Measurements from ENCODE around the gene CNGA3.
"Not testable (repeated sequence)": the region's sequence is repeated elsewhere in the genome, so short reads cannot be mapped to it uniquely, and the experiment has no call there.

Gene CNGA3

DNA sequence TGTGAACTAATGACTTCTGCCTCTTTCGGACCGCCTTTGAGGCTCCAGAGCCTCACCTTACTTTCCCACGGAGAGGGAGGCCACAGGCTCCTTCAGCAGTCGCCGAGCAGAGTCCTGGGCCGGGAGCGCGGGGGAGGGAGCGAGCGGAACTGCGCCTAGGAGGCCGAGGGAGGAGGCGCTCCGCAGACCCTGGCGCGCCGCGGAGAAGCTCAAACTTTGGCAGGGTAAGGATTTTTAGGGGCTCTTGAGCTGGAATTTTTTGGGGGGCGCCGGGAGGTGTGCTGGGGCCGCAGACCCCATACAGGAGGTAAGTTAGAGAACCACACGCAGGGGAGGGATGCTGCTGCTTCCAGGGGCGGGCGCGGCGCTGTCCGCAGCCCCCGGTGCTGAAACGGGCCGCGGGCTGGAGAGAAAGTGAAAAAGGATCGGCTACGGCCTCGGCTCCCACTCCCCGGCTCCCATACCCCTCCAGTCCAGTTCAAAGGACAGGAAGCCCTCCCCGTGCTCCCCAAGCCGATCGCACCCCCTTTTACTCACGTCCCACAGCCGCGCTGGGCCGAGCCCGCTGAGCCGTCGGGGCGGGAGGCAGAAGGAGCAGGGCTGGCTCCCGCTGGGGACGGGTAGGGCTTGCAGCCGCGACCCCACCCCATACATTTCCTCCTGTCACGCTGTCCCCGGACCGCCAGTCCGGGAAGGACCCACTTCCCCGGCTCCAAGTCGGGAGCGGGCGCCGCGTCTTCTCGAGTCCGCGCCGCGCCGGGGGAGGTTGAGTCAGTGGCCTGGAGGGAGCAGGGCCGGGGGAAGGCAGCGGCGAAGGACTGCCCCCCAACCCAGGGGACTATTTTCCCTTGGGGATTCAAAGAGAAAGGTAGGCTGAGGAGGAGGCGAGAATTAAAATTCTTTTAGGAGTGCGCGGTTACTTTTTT is at the start of gene CNGA3:
CNGA3 (plus strand) TSS at position 146 of the 926 bp plus-strand sequence. CDS start 23,520 bp downstream, outside the sequence.
- in situ Hi-C loops (cut with MboI; ENCODE audit: low sequenced_read_pairs), result no loop called here

- in situ Hi-C loops (cut with MboI; ENCODE audit: low sequenced_read_pairs), result no loop called here
These were observed 48.2 kb upstream of the CNGA3 start for GRCh38 chr2:98297817-98298682.

GRCh38 chr2:98298683-98299164 is 47.5 kb upstream of the CNGA3 start:
- in situ Hi-C loops (cut with MboI; ENCODE audit: low sequenced_read_pairs), result no loop called here

- in situ Hi-C loops (cut with MboI; ENCODE audit: low sequenced_read_pairs), result no loop called here
These were observed 46.9 kb upstream of the CNGA3 start for GRCh38 chr2:98299211-98299905.

- in situ Hi-C loops (cut with MboI; ENCODE audit: low sequenced_read_pairs), result no loop called here
These were observed 45.9 kb upstream of the CNGA3 start for GRCh38 chr2:98300141-98300874.

GRCh38 chr2:98301469-98301868 is 44.8 kb upstream of the CNGA3 start:
- in situ Hi-C loops (cut with MboI; ENCODE audit: low sequenced_read_pairs), result no loop called here

DNA sequence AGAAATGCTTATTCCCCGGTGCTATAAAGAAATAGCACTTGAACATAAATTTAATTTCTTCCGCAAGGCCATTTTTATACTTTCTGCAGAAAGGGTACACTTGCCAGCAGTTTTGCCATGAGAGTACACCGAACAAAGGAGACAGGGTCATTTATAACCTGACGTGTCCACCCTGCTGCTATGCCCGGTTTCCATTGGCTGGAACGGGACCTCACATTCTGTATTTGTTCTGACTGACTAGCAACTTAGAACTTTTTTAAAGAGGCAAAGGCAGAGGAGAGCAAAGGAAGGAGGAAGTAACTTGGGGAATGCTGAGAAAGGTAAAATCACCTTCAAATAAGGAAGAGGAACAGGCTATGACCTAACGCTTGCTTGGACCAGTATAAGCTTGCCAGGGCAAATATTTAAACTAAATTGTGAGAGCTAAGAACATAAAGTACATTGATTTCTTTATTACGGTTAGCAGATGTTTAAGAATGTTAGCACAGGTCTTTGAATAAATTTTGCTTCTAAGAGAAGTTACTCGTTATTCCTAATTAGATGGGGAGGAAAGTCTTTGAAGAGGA is 39.0 kb upstream of the CNGA3 start:
- in situ Hi-C loops (cut with MboI; ENCODE audit: low sequenced_read_pairs), result not testable (repeated sequence)

- in situ Hi-C loops (cut with MboI; ENCODE audit: low sequenced_read_pairs), result no loop called here
These were observed 38.2 kb upstream of the CNGA3 start for GRCh38 chr2:98308068-98308467.

DNA sequence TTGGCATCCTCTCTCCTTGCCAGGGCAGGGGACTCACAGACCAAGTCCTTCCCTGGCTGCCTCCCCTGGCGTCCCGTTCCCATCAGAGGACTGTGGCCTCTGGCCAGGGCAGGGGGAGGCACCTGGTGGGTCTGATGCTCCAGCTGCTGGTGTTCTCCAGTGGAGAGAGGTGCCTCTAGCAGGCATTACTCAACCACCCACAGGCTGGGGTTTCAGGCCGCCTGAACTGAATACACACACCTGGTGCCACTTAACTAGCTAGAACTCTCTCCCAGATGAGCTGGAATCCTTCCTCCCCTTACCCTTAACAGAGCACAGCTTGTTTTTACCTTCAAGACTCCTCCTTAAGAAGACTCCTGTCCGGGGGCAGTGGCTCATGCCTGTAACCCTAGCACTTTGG is 37.7 kb upstream of the CNGA3 start:
- in situ Hi-C loops (cut with MboI; ENCODE audit: low sequenced_read_pairs), result no loop called here

- in situ Hi-C loops (cut with MboI; ENCODE audit: low sequenced_read_pairs), result no loop called here
These were observed 36.7 kb upstream of the CNGA3 start for GRCh38 chr2:98309580-98309979.

DNA sequence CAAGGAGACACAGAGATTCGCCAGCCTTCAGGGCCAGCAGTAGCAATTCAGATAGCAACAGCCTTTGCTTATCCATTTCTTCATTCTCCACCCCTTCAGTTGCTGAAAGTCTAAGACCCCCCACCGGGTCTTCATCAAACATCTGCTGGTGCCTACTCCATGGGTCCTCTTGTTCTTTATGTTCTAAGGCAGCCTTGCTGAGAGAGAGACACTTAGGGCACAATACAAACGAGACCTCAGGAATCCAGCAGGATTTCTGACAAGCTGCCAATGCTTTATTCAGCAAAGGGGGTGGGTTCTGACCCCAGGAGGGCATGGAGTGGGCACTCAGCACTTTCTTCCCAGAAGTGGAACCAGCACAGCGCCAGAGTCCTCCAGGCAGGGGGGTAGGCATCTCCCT is 36.2 kb upstream of the CNGA3 start:
- in situ Hi-C loops (cut with MboI; ENCODE audit: low sequenced_read_pairs), result no loop called here

DNA sequence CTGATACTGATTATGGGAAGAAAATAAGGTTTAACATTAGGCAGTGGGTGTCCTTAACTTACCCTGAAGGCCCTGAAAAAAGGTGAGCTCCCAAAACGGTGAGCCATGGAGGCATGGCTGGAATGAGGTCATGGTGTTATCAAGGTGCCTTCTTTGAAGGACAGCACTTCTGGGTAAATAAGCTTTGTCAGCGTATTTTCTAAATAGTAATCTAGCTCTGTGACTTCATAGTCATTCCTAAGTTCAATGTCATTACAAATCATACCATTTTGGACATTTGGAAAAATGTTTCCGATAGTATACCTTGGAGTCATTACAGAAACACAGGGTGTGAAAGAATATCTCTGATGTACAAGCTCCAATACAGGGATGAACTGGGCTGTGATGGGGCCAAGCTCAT is 35.2 kb upstream of the CNGA3 start:
- in situ Hi-C loops (cut with MboI; ENCODE audit: low sequenced_read_pairs), result no loop called here

DNA sequence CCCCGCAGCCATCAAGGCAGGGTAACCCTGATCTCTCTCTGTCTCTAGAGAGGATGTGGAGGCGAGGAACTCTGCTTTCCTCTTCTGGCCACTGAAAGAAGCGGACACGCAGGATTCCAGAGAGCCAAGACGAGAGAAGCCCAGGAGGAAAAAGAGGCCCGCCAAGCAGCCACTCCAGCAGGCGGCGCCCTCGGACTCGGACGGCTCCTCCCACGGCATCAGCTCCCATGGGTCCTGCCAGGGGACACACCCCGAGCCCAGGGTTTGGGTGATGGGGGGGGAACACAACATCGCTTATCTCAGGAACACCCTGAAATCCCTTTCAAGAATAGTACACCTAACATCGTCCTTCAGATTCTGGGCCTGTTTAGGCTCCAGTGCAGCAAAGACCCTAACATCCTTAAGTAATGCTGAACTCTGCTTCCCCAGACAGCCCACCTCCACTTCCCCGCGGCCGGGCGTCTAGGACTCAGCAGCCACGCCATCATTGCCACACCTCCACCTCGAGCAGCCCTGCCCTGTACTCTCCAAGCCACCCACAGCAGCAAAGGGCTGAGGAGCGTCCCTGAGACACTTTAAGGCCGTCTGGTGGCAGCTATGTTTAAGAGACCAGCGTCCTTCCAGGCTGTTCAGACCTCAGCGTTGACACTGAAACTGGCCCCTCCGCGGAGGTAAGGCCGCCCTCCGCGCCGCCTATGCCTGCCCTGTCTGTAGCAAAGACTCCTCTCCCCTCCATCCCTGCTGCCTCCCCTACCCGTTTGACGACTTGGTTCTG is 34.3 kb upstream of the CNGA3 start:
- in situ Hi-C loops (cut with MboI; ENCODE audit: low sequenced_read_pairs), result no loop called here

DNA sequence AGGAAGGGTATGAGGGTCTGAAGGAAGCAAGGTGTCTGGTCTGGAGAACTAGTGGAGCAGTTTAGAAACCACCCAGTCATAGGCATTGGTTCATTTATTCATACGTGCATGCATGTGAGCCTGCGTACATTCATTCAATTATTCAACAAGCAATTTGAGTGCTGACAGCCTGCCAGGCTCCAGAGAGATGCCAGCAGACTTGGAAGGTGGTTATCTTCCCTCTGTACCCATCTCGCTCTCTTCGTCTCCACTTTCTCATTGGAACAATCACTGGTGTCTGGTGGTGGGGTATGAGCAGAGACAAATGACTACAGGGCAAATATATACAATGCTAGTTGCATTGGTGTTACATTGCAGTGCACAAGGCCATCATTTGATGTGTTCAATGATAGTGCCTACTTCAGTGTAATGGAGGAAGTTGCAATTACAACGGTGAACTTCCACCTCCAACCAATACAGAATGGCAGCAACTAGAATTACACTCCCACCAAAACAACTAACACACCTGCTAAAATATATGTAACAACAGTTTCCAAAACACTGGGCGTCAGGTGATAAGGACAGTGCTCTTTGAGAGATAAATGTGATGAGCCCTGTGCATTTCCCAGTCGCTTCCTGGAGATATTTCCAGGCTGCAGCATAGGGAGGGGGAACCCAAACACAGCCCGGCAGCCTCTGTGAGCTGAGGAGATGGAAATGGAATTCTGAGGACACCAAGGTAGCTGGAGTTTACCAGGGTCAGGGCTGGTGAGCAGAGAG is 32.6 kb upstream of the CNGA3 start:
- in situ Hi-C loops (cut with MboI; ENCODE audit: low sequenced_read_pairs), result no loop called here

- in situ Hi-C loops (cut with MboI; ENCODE audit: low sequenced_read_pairs), result no loop called here
These were observed 32.0 kb upstream of the CNGA3 start for GRCh38 chr2:98314251-98314650.

DNA sequence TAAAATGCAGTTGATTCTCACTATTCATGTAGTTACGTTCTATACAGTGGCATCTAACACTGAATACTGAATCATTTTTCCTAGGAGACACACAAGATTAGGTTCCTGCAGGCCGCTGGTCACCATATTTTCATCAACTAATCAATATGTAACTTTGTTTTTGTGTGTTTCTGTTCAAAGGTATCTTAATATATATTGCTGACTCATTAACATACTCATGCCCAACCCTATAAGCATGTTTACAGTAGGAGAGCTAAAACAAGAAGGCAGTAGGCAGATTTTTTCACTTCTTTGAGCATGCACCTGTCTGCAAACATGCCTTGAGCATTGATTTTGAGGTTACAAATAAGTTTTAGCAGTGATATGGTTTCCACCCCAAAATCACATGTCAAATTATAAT is 30.3 kb upstream of the CNGA3 start:
- in situ Hi-C loops (cut with MboI; ENCODE audit: low sequenced_read_pairs), result no loop called here

- in situ Hi-C loops (cut with MboI; ENCODE audit: low sequenced_read_pairs), result no loop called here
These were observed 29.0 kb upstream of the CNGA3 start for GRCh38 chr2:98317214-98317613.

GRCh38 chr2:98320171-98320570 is 26.1 kb upstream of the CNGA3 start:
- in situ Hi-C loops (cut with MboI; ENCODE audit: low sequenced_read_pairs), result not testable (repeated sequence)

- in situ Hi-C loops (cut with MboI; ENCODE audit: low sequenced_read_pairs), result no loop called here
These were observed 22.1 kb upstream of the CNGA3 start for GRCh38 chr2:98324181-98324580.
